Activated B cell treated with CpG ODN at 0.5 μM for 24 hours (primary cell): Measurements from ENCODE around the gene MMS19. TPM values are rescaled to one million over a fixed set of nuclear protein-coding genes. Genes with fewer than 3 reads are reported as not detected.
"Not testable (repeated sequence)": the region's sequence is repeated elsewhere in the genome, so short reads cannot be mapped to it uniquely, and the experiment has no call there.

Experiments
- ATAC-seq: fragments of 200-7000 bp; cut with Tn5 transposase; one replicate; pipeline ENCODE4 v1.10.0; 2021; ENCODE audit warnings: low read depth, mild to moderate bottlenecking, moderate library complexity
- CTCF ChIA-PET: fragments of 350-600 bp; sonication (Branson Sonifier 250); formaldehyde crosslinking; loops from one replicate; lab custom pipeline; 2021; ENCODE audit warnings: antibody characterized with exemption; lab: Charles Lee
- POLR2A ChIA-PET: fragments of 350-600 bp; sonication (Branson Sonifier 250); formaldehyde crosslinking; loops from one replicate; lab custom pipeline; 2021; ENCODE audit warnings: antibody characterized with exemption; lab: Charles Lee
- DNase-seq: peaks from one replicate; pipeline ENCODE4 v3.0.0; 2022
- H3K27ac Mint-ChIP-seq: one replicate; pipeline ENCODE4 v1.8.0; 2020; ENCODE audit warnings: mixed read lengths
- H3K27me3 Mint-ChIP-seq: one replicate; pipeline ENCODE4 v1.8.0; 2021; ENCODE audit warnings: mixed read lengths
- H3K36me3 Mint-ChIP-seq: one replicate; pipeline ENCODE4 v1.8.0; 2021; ENCODE audit warnings: low read depth, mixed read lengths
- H3K4me1 Mint-ChIP-seq: one replicate; pipeline ENCODE4 v1.8.0; 2021; ENCODE audit warnings: mixed read lengths
- H3K4me3 Mint-ChIP-seq: one replicate; pipeline ENCODE4 v1.8.0; 2020; ENCODE audit warnings: mild to moderate bottlenecking, mixed read lengths
- H3K9me3 Mint-ChIP-seq: one replicate; pipeline ENCODE4 v1.8.0; 2020; ENCODE audit warnings: mixed read lengths
- intact Hi-C: fragments of 100-400 bp; cut with micrococcal nuclease; formaldehyde crosslinking; loops from one replicate; pipeline ENCODE4 v1.15.1; 2024
- total RNA-seq: library from RNA; stranded (reverse); gene quantifications from 2 replicates; pipeline ENCODE4 v1.2.3, GENCODE V29; 2022
- TF ChIP-seq, protein P1 (sequence below): fragments of 200-600 bp; IDR thresholded peaks from one replicate; pipeline ENCODE4 v1.8.0; 2022; ENCODE audit warnings: antibody characterized with exemption, mild to moderate bottlenecking

The MMS19 gene
- total RNA-seq, 1 donor from 2014 or later: 89.2 TPM

DNA sequence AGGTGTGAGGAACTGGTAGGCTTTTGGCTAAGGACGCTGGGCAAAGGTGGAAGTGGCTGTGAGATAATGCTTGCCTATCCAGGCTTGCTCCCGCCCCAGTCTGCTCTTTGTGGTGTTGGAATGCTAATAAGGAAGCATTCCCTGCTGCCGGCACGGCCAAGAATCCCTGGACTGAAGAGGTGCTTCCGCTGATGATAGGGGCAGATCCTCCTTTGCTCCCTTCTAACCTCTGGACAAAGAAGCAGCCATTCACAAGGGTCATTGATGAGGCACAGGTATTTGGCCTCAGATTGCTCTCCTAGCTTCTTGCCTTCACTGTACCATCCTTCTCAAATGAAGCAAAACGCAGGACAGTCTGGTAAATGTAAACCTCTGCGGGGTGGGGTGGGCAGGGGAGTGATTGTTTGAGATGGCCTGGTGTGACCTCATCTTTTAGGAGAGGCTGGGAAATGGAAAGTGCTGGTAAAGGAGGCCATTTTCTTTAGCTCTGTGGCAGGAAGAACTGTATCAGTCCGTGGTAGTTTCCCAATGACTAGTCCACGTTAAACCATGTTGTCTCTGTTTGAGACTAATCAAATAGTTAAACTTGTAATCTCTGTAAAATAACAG, 70.5 kb downstream of the MMS19 start:
- H3K9me3 Mint-ChIP-seq: no peaks in the 10 kb centered on the region
- peaks cover 41% of the 10 kb centered on the region for H3K36me3 Mint-ChIP-seq
- intact Hi-C loops: loop anchor here (10.0 kb wide), 1 partner anchor 723 kb away; no protein-coding TSS in a partner anchor
- H3K27me3 Mint-ChIP-seq: no peaks in the 10 kb centered on the region
- TF ChIP-seq, protein P1, sequence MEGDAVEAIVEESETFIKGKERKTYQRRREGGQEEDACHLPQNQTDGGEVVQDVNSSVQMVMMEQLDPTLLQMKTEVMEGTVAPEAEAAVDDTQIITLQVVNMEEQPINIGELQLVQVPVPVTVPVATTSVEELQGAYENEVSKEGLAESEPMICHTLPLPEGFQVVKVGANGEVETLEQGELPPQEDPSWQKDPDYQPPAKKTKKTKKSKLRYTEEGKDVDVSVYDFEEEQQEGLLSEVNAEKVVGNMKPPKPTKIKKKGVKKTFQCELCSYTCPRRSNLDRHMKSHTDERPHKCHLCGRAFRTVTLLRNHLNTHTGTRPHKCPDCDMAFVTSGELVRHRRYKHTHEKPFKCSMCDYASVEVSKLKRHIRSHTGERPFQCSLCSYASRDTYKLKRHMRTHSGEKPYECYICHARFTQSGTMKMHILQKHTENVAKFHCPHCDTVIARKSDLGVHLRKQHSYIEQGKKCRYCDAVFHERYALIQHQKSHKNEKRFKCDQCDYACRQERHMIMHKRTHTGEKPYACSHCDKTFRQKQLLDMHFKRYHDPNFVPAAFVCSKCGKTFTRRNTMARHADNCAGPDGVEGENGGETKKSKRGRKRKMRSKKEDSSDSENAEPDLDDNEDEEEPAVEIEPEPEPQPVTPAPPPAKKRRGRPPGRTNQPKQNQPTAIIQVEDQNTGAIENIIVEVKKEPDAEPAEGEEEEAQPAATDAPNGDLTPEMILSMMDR: no peak
- peak overlapping the region; percentile 94 for H3K27ac Mint-ChIP-seq
- H3K4me1 Mint-ChIP-seq: peaks cover 43% of the 10 kb centered on the region
- POLR2A ChIA-PET: interaction anchor here (0.6 to 0.7 kb wide), 2 partner anchors 27 to 47 kb away, joined by 3 read pairs; no protein-coding TSS in a partner anchor
- no peak for DNase-seq
- CTCF ChIA-PET: no interaction called here
- H3K4me3 Mint-ChIP-seq: peak overlapping the region; percentile 92
- ATAC-seq: no peak

DNA sequence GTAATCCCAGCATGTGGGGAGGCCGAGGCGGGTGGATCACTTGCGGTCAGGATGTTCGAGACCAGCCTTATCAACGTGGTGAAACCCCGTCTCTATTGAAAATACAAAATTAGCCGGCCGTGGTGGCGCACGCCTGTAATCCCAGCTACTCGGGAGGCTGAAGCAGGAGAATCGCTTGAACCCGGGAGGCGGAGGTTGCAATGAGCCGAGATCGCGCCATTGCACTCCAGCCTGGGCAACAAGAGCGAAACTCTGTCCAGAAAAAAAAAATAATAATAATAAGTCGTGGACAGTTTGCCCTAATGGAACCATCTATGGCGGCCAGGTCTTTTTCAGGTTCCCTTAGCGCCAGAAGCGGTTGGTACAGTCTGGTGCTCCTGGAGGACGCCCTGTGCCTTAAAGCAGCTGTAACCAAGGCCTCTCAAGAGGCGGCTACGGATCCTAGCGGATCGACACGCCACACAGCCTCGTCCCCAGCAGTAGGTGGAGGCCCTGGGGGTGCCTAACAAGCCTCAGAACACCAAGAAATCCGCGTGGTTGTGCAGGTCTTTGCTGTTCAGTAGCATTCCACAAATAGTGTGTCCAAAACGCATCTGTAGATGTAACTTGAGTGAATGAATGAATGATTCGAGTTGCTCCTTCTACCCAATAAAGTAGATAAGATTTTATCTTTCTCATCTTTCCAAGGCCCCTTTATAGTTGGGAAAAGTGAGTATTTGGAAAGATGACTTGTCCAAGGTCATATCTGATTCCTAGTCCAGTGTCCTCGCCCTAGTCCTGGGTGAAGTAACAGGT, 71.2 kb downstream of the MMS19 start:
- DNase-seq: no peak
- peaks cover 43% of the 10 kb centered on the region for H3K4me1 Mint-ChIP-seq
- no peaks in the 10 kb centered on the region for H3K9me3 Mint-ChIP-seq
- peak overlapping the region; percentile 94 for H3K27ac Mint-ChIP-seq
- H3K4me3 Mint-ChIP-seq: peak overlapping the region; percentile 92
- H3K27me3 Mint-ChIP-seq: no peaks in the 10 kb centered on the region
- CTCF ChIA-PET: no interaction called here
- POLR2A ChIA-PET: no interaction called here
- no peak for ATAC-seq
- intact Hi-C loops: loop anchor here (1.0 to 10.0 kb wide), 7 partner anchors 19 to 722 kb away; partner anchors contain the start of genes ARHGAP19, EXOSC1, MMS19 and PI4K2A
- peaks cover 38% of the 10 kb centered on the region for H3K36me3 Mint-ChIP-seq
- TF ChIP-seq, protein P1: no peak

DNA sequence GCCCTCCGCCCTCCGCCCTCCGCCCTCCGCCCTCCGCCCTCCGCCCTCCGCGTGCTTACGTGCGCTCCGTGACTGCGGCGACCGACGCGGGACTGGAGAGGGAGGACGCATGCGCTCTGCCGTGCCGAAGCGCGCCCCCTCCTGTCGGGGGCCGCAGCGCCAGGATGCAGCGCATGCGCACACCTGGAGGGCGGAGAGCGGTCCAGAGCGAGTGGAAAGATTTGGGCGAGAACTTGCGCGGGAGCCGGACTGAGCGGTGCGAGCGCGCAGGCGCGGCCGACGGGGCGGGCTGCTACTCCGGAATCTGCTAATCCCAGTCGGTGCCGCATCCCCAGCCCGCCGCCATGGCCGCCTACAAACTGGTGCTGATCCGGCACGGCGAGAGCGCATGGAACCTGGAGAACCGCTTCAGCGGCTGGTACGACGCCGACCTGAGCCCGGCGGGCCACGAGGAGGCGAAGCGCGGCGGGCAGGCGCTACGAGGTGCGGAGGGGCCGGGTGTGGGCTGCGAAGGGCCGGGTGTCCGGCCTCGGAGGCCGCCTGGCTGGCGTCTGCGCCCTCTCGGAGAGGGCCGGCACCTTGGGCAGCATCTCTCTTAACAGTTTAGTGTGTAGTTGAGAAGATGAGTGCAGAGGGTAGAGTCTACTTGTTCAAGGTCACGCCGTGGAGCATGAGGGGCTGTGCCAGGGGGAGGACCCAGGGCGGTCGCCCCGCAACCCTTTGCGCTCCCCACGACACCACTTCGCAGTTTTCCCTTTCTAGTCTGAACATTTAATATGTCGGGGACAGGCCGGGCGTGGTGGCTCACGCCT, 72.1 kb downstream of the MMS19 start, which contains the start of gene PGAM1:
PGAM1 (plus strand) TSS at position 228 of the 812 bp plus-strand sequence; CDS start at position 345, 117 bp downstream.
- ChIA-PET POLR2A (no interaction called here), CTCF (no interaction called here)
- no peaks in the 10 kb centered on the region for H3K27me3 Mint-ChIP-seq
- H3K27ac Mint-ChIP-seq: peak within 1 kb of the TSS; percentile 94
- H3K4me1 Mint-ChIP-seq: peaks cover 43% of the 10 kb centered on the region
- ATAC-seq: peak; percentile 88
- peaks cover 31% of the 10 kb centered on the region for H3K36me3 Mint-ChIP-seq
- intact Hi-C loops: loop anchor here (1.0 to 10.0 kb wide), 7 partner anchors 19 to 721 kb away; partner anchors contain the start of genes ARHGAP19, EXOSC1, MMS19 and PI4K2A
- peak within 1 kb of the TSS; percentile 92 for H3K4me3 Mint-ChIP-seq
- TF ChIP-seq, protein P1: no peak
- H3K9me3 Mint-ChIP-seq: no peaks in the 10 kb centered on the region
- peak; percentile 97 for DNase-seq

DNA sequence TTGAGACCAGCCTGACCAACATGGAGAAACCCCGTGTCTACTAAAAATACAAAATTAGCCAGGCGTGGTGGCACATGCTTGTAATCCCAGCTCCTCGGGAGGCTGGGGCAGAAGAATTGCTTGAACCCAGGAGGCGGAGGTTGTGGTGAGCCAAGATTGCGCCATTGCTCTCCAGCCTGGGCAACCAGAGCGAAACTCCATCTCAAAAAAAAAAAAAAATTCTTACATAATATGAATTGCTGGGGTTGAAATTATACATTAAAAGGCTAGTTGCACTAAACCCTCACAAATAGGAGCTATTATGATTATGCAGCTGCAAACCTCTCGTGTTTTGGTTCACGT, 74.5 kb downstream of the MMS19 start:
- H3K27me3 Mint-ChIP-seq, CTCF ChIA-PET, H3K4me3 Mint-ChIP-seq, DNase-seq, H3K9me3 Mint-ChIP-seq, ATAC-seq: not testable (repeated sequence)
- Mint-ChIP-seq H3K27ac (peak overlapping the region; percentile 12), H3K4me1 (peaks cover 47% of the 10 kb centered on the region), H3K36me3 (peaks cover 11% of the 10 kb centered on the region)
- intact Hi-C loops: loop anchor here (10.0 kb wide), 1 partner anchor 719 kb away; no protein-coding TSS in a partner anchor
- POLR2A ChIA-PET: interaction anchor here (0.7 to 1.9 kb wide), 3 partner anchors 10 to 104 kb away, joined by 3 to 6 read pairs (median 4); no protein-coding TSS in a partner anchor

DNA sequence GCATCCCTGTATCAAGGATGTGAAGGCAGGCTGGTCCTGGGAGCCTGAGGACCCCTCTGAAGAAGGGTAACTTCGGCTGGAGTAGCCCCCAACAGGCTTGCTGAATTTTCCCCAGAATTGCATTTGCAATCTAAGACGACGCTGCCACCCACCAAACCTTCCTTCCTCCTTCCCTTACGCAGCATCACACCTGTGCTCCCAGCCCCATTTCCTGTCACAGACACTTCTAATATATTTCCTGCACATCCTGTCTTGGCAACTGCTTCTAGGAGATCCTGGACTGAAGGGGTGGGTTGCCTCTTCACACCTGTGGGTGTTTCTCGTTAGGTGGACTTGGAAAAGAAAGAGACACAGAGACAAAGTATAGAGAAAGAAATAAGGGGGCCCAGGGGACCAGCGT, 81.7 kb downstream of the MMS19 start:
- Mint-ChIP-seq H3K4me3 (no peak overlapping the region), H3K27ac (peak overlapping the region; percentile 57), H3K4me1 (peaks cover 29% of the 10 kb centered on the region), H3K9me3 (no peaks in the 10 kb centered on the region), H3K36me3 (no peaks in the 10 kb centered on the region), H3K27me3 (no peaks in the 10 kb centered on the region)
- ChIA-PET CTCF (no interaction called here), POLR2A (no interaction called here)
- intact Hi-C loops: no loop called here
- DNase-seq: no peak
- ATAC-seq: no peak
- TF ChIP-seq, protein P1: no peak
